Upper lobe of left lung (tissue), 6 donors: ENCODE data around the gene CLTB. TPM values are rescaled to one million over a fixed set of nuclear protein-coding genes. Genes with fewer than 3 reads are reported as not detected.

ENCODE experiments used
- ATAC-seq, 2 donors: fragments of 200-7000 bp; cut with Tn5 transposase; one replicate each; pipeline ENCODE4 v1.9.1; 2022; ENCODE audit warnings: mild to moderate bottlenecking in 2 of 2, moderate library complexity in 2 of 2; ENCODE audit not compliant: low FRiP score in 2 of 2
- DNase-seq, 2 donors: peaks; one replicate each; pipeline ENCODE4 v3.0.0-alpha.2; 2019 to 2020
- H3K27ac ChIP-seq, 4 donors: fragments of 200-600 bp; sonication (generic); one replicate each; pipeline ENCODE4 v1.5.1; 2016 to 2019
- H3K27me3 ChIP-seq, 4 donors: fragments of 200-600 bp; sonication (generic); one replicate each; pipeline ENCODE4 v1.5.1; 2017 to 2019
- H3K36me3 ChIP-seq, 4 donors: fragments of 200-600 bp; sonication (generic); one replicate each; pipeline ENCODE4 v1.5.1; 2016 to 2019
- H3K4me1 ChIP-seq, 4 donors: fragments of 200-600 bp; sonication (generic); one replicate each; pipeline ENCODE4 v1.5.1; 2018 to 2019
- H3K4me3 ChIP-seq, 4 donors: fragments of 200-600 bp; sonication (generic); one replicate each; pipeline ENCODE4 v1.5.1; 2017 to 2019; ENCODE audit warnings: mild to moderate bottlenecking in 2 of 4, moderate library complexity in 1 of 4
- H3K9me3 ChIP-seq, 4 donors: fragments of 200-600 bp; sonication (generic); one replicate each; pipeline ENCODE4 v1.5.1; 2018 to 2019
- EP300 ChIP-seq, 4 donors: sonication (generic); formaldehyde crosslinking; IDR thresholded peaks; one replicate each; pipeline ENCODE4 v1.5.1; 2017; ENCODE audit warnings: antibody characterized with exemption in 4 of 4, control low read depth in 2 of 4
- POLR2A ChIP-seq, 4 donors: fragments of 450-650 bp; IDR thresholded peaks; one replicate each; pipeline ENCODE4 v1.5.1; 2016 to 2017; ENCODE audit warnings: antibody characterized with exemption in 4 of 4, mild to moderate bottlenecking in 2 of 4
- POLR2AphosphoS5 ChIP-seq, 2 donors: sonication (generic); formaldehyde crosslinking; IDR thresholded peaks; one replicate each; pipeline ENCODE4 v1.5.1; 2017; ENCODE audit warnings: antibody characterized with exemption in 2 of 2
- WGBS, 2 donors: methylation state at CpG; one replicate each; pipeline ENCODE4 v1.1.5; 2017 to 2018; 5-methylcytosine and 5-hydroxymethylcytosine counted together
- total RNA-seq, 6 donors: library from RNA; depleted of rRNA in 4 of 6; stranded (reverse); fragments of >200 nt in 4 of 6; gene quantifications; one replicate each; pipeline versions ENCODE4 v1.1.0 to v1.2.1, GENCODE V29; 2016 to 2021
- TF ChIP-seq, protein P1 (sequence below), 6 experiments: fragments of 450-650 bp in 4 of 6; fragments of 200-600 bp in 2 of 6; sonication (generic) in 2 of 6; IDR thresholded peaks; one replicate each; pipeline ENCODE4 v1.5.1; 2016 to 2019; ENCODE audit warnings: antibody characterized with exemption in 6 of 6
- donor health status: DM: no; HTN: no; CAD: no; lungs with moderate emphysema.
- donor health status: DM: no; HTN: yes; CAD: no; lungs with severe emphysema.

CLTB gene
- total RNA-seq, 6 donors from 2014 or later, result 54.5 to 187 (median 109) TPM

DNA sequence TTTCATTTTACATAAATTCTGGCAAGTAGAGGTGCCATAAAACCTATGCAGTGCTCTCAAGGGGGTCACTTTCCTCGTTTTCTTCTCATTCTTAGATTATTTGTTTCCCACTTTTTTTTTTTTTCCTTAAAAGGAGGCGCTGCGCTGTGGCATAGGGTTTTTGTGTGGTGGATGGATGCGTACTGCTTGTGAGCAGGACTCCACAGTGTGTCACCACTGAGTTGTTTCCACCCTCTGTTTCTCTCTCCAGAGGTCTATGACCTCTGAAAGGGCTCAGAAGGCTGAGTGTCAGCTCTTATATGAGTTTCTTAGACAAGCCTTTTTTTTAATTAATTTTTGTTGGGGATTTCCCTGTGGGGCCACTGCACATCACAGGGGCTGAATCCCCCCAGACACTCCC is 13.6 kb upstream of the CLTB start:
- H3K4me1 ChIP-seq, result no peaks in the 10 kb centered on the region
- H3K4me3 ChIP-seq, result no peak overlapping the region
- no peak overlapping the region for H3K27ac ChIP-seq
- TF ChIP-seq, protein P1, sequence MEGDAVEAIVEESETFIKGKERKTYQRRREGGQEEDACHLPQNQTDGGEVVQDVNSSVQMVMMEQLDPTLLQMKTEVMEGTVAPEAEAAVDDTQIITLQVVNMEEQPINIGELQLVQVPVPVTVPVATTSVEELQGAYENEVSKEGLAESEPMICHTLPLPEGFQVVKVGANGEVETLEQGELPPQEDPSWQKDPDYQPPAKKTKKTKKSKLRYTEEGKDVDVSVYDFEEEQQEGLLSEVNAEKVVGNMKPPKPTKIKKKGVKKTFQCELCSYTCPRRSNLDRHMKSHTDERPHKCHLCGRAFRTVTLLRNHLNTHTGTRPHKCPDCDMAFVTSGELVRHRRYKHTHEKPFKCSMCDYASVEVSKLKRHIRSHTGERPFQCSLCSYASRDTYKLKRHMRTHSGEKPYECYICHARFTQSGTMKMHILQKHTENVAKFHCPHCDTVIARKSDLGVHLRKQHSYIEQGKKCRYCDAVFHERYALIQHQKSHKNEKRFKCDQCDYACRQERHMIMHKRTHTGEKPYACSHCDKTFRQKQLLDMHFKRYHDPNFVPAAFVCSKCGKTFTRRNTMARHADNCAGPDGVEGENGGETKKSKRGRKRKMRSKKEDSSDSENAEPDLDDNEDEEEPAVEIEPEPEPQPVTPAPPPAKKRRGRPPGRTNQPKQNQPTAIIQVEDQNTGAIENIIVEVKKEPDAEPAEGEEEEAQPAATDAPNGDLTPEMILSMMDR (IDR thresholded peaks at IDR 0.05), result no peak
- TF ChIP-seq POLR2A (IDR thresholded peaks at IDR 0.05), result no peak
- no peak for TF ChIP-seq POLR2AphosphoS5 (IDR thresholded peaks at IDR 0.05)
- TF ChIP-seq EP300 (IDR thresholded peaks at IDR 0.05), result no peak
- ATAC-seq (no peak), DNase-seq (no peak)
- no peaks in the 10 kb centered on the region for H3K9me3 ChIP-seq
- H3K36me3 ChIP-seq, result no peaks in the 10 kb centered on the region
- H3K27me3 ChIP-seq, result no peaks in the 10 kb centered on the region
- 60 to 73% methylated on average over 4 of the region's 4 CpGs for WGBS, 2 donors

DNA sequence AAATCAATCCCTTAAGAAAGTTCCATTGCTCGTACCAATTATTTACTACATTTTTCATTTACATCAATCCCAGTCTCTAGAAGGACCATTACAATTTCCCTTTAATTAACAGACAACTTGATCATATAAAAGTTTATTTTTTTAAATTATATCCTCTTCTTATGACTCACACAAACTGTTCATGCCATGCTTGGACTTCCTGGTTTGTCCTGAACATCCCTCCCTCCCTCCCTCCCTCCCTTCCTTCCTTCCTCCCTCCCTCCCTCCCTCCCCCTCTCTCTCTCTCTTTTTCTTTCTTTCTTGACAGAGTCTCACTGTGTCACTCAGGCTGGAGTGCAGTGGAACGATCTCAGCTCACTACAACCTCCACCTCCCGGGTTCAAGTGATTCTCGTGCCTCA is 11.6 kb upstream of the CLTB start:
- no peaks in the 10 kb centered on the region for H3K4me1 ChIP-seq
- TF ChIP-seq, protein P1 (IDR thresholded peaks at IDR 0.05), result no peak
- TF ChIP-seq EP300 (IDR thresholded peaks at IDR 0.05), result no peak
- no peak for TF ChIP-seq POLR2AphosphoS5 (IDR thresholded peaks at IDR 0.05)
- no peak for TF ChIP-seq POLR2A (IDR thresholded peaks at IDR 0.05)
- no peaks in the 10 kb centered on the region for H3K27me3 ChIP-seq
- no peaks in the 10 kb centered on the region for H3K9me3 ChIP-seq
- no peaks in the 10 kb centered on the region for H3K36me3 ChIP-seq
- WGBS, 2 donors, result 66 to 75% methylated on average over 2 to 4 of the region's 4 CpGs
- H3K27ac ChIP-seq, result no peak overlapping the region
- DNase-seq (no peak), ATAC-seq (no peak)
- H3K4me3 ChIP-seq, result no peak overlapping the region

DNA sequence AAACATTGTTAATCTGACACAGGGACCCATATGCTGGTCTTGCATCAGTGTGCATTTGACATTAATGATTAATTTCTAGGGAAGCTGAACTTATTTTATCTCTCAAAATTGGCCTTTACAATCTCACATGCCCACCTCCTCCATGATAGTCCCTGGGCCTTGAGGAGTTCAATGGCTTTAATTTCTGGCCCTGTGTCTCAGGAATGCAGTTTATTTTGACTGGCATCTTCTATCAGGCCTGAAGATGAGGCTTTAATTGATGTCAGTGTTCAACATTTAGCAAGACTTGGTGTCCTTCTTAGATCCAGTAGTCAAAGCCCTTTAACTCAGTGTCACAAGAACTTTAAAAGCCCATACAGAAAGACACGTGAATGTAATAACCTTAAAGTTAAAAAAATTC is 10.5 kb upstream of the CLTB start:
- 72 to 88% methylated on average over 1 of the region's 1 CpG for WGBS, 2 donors

DNA sequence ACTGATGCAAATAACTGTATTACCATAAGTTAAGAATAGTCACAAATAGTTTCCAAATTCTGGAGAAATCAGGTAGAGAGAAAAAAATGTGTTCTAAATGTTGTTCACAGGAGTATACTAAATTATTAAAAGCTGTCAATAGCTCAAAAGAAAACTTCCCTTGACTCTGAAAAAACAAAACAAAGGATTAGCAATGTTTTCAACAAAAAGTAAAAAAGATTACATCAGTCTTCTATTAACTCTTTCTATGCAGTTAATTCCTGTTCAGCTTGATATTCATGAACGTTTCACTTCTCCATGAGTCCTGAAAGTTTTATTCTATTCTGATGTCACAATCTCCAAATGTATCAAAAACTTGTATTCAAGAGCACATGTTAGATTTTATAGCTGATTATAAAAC is 9.5 kb upstream of the CLTB start:
- H3K27ac ChIP-seq, result no peak overlapping the region
- ATAC-seq, result no peak

More for the DNA sequence above, 10.5 kb upstream of the CLTB start:
- H3K27me3 ChIP-seq, result no peaks in the 10 kb centered on the region
- no peak for ATAC-seq
- H3K36me3 ChIP-seq, result no peaks in the 10 kb centered on the region
- no peak for DNase-seq
- TF ChIP-seq POLR2A (IDR thresholded peaks at IDR 0.05), result no peak
- TF ChIP-seq, protein P1 (IDR thresholded peaks at IDR 0.05), result no peak
- TF ChIP-seq POLR2AphosphoS5 (IDR thresholded peaks at IDR 0.05), result no peak
- TF ChIP-seq EP300 (IDR thresholded peaks at IDR 0.05), result no peak
- H3K4me3 ChIP-seq, result no peak overlapping the region
- H3K9me3 ChIP-seq, result no peaks in the 10 kb centered on the region
- H3K4me1 ChIP-seq, result no peaks in the 10 kb centered on the region
- no peak overlapping the region for H3K27ac ChIP-seq

DNA sequence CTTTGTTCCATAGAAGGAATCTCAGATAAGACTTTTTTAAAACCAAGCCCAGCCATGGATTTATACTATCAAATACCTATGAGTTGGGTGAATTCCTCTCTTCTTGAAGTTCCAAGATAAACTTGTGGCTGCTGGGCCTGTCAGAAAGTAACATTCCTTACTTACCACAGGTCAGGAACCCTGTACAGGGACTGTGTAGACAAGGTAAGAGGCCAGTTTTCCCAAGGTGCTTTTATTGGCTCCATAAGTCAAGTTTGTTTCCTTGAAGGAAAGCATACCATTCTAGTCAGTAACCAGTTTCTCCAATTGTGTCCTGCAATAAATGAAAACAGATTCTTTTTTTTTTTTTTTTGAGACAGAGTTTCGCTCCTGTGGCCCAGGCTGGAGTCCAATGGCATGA is 8.8 kb upstream of the CLTB start:
- DNase-seq (no peak), ATAC-seq (no peak)
- no peaks in the 10 kb centered on the region for H3K27me3 ChIP-seq
- no peak overlapping the region for H3K27ac ChIP-seq
- no peaks in the 10 kb centered on the region for H3K4me1 ChIP-seq
- 83 to 88% methylated on average over 1 of the region's 1 CpG for WGBS, 2 donors
- no peaks in the 10 kb centered on the region for H3K36me3 ChIP-seq
- no peak for TF ChIP-seq EP300 (IDR thresholded peaks at IDR 0.05)
- no peak for TF ChIP-seq POLR2A (IDR thresholded peaks at IDR 0.05)
- TF ChIP-seq POLR2AphosphoS5 (IDR thresholded peaks at IDR 0.05), result no peak
- TF ChIP-seq, protein P1 (IDR thresholded peaks at IDR 0.05), result no peak
- no peak overlapping the region for H3K4me3 ChIP-seq
- no peaks in the 10 kb centered on the region for H3K9me3 ChIP-seq

More for the DNA sequence above, 9.5 kb upstream of the CLTB start:
- DNase-seq, result no peak
- no peaks in the 10 kb centered on the region for H3K9me3 ChIP-seq
- H3K4me3 ChIP-seq, result no peak overlapping the region
- no peaks in the 10 kb centered on the region for H3K4me1 ChIP-seq
- TF ChIP-seq POLR2AphosphoS5 (IDR thresholded peaks at IDR 0.05) (no peak), POLR2A (IDR thresholded peaks at IDR 0.05) (no peak), EP300 (IDR thresholded peaks at IDR 0.05) (no peak)
- TF ChIP-seq, protein P1 (IDR thresholded peaks at IDR 0.05), result no peak
- 79 to 93% methylated on average over 1 of the region's 1 CpG for WGBS, 2 donors
- no peaks in the 10 kb centered on the region for H3K27me3 ChIP-seq
- no peaks in the 10 kb centered on the region for H3K36me3 ChIP-seq
